GM12891 (cell line): ENCODE data around the gene ZNF697.

Source experiments
- PAX5 ChIP-seq: IDR thresholded peaks from 2 replicates; pipeline ENCODE4 v1.6.1; 2011; ENCODE audit warnings: low read length, moderate library complexity, mild to moderate bottlenecking; ENCODE audit not compliant: insufficient read depth, severe bottlenecking
- POLR2A ChIP-seq: IDR thresholded peaks from 2 replicates; pipeline ENCODE4 v1.6.1; 2011; ENCODE audit warnings: low read depth, low read length, control low read depth
- POLR2AphosphoS5 ChIP-seq: IDR thresholded peaks from 2 replicates; pipeline ENCODE4 v1.6.1; 2011; ENCODE audit warnings: low read depth, low read length, control low read depth
- POU2F2 ChIP-seq: IDR thresholded peaks from 2 replicates; pipeline ENCODE4 v1.6.1; 2011; ENCODE audit warnings: low read depth, mild to moderate bottlenecking, control low read depth, low read length, moderate library complexity
- SPI1 ChIP-seq: IDR thresholded peaks from 2 replicates; pipeline ENCODE4 v1.6.1; 2011; ENCODE audit warnings: low read depth, low read length, control low read depth
- TAF1 ChIP-seq: IDR thresholded peaks from 2 replicates; pipeline ENCODE4 v1.6.1; 2011; ENCODE audit warnings: low read depth, low read length, control low read depth

DNA sequence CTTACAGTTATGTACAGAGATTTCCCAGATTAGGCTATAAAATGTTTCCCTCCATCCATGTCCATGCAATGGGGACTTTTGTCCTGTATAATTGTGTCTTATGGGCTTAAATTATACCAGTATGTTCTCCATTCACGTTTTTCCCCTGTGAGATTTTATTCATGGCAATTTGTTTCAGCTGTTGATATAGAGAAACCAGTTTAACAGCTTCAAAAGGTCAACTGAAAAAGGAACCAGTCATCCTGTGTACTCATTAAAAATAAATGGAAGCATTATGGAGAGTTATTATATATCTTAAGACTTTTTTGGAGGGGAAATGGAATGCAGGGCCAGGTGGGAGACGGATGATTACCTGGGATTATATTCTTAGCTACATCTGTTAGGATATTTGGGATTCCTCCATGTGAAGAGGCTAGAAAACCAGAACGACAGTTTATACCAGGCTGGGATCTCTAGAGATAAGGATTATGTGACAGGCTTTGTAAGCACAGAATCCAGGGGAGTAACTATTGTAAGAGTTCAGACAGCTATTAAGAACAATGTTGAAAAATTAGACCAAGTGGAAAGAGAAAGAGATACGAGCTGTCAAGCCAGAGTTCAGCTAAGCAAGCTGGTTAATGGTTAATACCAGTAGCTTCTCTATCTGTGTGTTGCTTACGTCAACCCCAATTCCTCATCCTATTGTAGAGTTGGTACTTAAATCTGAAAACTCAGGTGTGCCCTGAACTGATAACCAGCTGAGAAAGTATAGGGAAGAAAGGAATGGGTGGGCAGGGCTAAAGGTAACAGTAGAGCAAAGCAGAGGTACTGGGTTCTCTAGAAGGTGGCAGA, 12.4 kb upstream of the ZNF697 start:
- TF ChIP-seq POLR2AphosphoS5: no peak
- TF ChIP-seq POLR2A: no peak
- no peak for TF ChIP-seq TAF1
- no peak for TF ChIP-seq POU2F2
- no peak for TF ChIP-seq SPI1
- TF ChIP-seq PAX5: no peak
